NCI-H2227 treated with DMSO at 0.1 percent for 48 hours (cell line): ENCODE data around the gene MERTK.
"Not testable (repeated sequence)": the region's sequence is repeated elsewhere in the genome, so short reads cannot be mapped to it uniquely, and the experiment has no call there.

Experiments used
- DNase-seq: peaks from one replicate; lab custom pipeline; 2025; lab: John Stamatoyannopoulos, UW

MERTK gene

DNA sequence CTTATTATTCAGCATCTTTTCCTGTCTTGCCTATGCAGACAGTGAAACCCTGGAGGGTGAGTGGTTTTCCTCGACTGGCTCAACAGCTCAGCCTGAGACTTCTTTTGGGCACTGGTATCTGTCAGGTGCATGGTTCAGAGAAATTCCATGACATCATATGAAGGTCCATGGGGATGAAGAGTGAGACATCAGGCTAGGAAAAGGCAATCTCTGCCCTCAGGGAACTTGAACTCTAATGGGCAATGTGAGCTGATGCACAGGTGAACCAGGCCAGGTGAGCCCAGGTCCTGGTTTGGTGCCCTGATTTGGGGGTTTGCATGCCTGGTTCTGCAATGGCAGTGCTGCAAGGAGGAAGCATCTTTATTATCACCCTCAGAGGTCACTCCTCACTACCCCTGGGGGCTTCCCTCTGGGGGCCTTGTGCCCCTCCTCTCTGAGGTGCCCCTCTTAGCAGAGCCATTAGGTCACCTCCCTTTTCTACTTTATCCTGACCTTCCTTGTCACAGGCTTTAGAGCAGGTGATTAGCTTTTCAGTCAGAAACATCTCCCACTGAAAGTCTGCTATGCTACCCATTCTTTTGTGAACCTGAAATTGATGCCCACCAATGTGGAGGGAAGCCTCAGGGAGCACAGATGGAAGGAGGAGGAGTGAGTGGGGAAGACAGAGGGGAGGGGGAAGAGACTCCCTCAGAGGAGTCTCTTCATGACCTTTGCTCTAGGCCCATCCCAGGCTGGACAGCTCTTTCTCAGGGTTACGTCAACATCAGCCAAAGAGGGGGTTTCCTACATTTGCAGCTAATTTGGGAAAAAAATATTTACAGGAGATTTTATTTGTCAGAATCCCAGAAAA, 47.3 kb downstream of the MERTK start:
- DNase-seq, result no peak

DNA sequence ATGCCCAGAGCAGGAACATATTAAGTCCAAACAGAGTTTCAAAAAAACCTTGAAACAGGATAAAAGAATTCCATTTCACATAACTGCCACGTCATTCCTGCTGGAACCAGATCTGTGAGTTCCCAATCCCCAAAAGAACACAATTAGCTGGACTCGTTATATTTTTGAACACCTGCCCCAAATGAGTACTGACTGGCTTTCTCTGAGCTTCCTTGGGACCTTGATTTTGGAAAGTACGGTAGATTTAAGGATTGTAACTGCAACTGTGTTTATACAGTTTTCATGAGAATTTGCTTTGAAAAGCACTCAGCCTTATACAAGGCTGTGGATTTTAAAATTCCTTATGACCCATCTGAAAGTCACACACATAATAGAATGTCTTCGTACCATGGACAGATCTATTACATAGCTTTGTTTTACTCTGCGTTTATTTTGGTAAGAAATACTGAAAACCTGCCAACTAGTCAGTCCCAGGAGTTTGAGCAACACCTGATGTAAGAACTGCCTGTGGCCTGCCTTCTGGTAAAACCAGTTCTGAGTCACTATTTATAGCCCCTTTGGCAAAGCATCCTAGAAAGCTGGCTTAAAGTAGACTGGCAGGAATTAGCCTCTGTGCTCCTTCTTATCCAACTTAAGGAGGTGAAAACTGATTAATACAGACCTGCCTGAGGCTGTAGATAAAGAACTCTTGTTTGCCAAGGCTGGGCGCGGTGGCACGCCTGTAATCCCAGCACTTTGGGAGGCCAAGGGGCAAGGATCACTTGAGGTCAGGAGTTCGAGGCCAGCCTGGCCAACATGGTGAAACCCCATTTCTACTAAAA, 48.1 kb downstream of the MERTK start:
- no peak for DNase-seq

DNA sequence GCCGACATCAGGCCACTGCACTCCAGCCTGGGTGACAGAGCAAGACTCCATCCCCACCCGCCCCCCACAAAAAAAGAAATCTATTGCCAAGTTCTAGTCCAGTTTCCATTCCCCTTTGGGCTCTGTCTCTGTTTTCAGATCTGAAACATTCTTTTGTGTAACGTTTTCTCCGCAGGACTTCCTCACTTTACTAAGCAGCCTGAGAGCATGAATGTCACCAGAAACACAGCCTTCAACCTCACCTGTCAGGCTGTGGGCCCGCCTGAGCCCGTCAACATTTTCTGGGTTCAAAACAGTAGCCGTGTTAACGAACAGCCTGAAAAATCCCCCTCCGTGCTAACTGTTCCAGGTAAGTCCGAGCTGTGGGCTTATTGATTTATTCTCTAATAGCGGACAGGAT, 48.8 kb downstream of the MERTK start:
- no peak for DNase-seq

DNA sequence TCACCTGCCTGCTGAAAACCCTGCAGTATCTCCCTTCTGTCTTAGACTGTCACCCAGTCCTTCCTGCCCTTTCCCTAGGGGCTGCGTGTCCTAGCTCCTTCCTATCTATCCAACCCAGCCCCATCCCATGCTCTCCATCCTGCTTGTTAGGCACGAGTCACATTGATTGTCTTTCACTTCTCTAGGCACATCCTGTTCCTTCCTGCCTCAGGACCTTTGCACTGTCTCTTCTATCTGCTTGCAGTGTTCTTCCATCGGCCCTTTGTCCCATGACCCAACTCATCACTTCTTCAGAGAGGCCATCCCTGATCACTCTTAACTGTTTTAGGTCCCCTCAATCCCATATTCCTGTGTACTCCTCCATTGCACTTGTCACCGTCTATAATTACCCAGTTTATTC, 50.4 kb downstream of the MERTK start:
- DNase-seq, result no peak

DNA sequence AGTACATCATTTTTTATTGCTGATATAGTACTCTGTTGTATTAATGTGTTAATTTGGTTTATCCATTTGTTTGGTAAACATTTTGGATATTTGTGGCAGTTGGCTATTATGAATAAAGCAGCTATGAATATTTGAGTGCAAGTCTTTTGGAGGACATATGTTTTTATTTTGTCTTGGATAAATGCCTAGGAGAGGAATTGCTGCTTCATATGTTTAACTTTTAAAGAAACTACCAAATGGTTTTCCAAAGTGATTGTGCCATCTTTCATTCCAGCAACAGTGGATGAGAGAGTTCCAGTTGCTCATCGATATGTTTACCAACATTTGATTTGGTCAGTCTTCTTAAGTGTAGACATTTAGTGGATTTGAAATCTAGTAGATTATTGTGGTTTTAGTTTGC, 51.8 kb downstream of the MERTK start:
- no peak for DNase-seq

DNA sequence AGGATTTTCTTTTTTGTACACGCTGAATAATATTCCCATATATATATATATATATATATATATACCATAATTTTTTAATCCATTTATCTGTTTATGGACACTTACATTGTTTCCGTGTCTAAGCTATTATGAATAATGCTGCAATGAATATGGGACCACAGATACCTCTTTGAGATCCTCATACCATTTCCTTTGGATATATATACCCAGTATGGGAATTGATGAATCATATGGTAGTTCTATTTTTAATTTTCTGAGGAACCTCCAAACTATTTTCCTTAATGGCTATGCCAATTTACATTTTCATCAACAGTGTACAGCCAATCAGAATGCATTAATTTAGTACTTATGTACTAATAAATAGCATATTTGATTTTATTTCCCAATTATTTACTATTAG, 53.1 kb downstream of the MERTK start:
- DNase-seq, result no peak

DNA sequence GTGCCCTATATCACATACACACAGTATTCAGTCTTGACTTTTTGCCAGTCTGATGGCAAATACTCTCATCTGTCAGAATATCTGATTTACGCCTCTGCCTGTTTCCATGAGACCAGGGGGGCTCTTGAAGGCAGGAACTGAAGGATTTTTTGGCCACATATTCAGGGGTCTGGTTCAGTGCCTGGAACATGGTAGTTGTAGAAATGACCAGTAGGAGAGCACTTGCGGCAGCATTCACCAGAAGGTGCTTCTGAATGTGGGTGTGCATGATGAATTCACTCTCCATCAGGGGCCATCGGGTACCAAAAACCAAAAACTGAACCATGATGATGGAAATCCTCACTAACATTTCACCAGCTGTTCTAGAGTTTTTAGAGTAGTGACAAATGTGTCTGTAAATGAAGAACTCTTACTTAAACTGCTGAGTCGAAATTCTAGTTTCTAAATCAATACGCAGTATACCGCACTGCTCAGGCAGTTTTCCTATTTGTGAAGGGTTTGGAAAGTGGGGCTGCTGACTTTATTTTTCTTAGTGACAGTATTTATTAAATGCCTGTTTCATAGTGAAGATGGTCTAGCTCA, 54.6 kb downstream of the MERTK start:
- DNase-seq, result no peak

DNA sequence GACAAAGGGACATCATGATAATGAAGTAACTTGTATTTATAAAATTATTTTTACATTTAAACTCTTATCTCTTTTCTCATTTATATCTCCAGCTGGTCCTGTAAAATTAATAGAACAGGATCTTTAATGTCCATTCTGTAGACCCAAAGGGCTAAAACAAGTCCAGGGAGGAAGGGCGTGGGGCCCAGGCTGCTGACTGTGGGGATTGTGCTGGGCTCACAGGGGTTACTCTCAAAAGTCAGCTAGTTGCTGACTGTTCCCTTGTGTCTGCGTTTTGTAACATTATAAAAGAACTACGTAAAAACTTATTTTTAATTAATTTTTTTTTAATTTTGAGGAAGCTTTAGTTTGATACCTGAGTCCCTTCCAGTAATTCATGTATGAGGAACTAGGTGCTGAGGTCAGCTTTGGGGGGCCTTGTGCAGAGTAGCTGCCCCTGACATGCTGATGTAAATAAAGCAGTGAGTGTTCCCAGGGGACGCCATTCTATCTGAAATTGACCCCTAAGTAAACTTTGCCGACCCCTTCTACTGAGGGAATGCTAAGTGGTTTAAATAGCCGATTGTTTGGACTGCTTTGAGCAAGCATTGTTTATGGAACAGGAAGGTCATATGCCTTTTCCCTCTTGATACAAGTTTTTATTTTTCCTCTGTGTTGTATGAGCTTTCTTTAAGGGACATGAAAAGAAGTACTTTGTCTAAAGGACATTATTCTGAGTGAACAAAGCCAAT, 56.4 kb downstream of the MERTK start:
- no peak for DNase-seq

DNA sequence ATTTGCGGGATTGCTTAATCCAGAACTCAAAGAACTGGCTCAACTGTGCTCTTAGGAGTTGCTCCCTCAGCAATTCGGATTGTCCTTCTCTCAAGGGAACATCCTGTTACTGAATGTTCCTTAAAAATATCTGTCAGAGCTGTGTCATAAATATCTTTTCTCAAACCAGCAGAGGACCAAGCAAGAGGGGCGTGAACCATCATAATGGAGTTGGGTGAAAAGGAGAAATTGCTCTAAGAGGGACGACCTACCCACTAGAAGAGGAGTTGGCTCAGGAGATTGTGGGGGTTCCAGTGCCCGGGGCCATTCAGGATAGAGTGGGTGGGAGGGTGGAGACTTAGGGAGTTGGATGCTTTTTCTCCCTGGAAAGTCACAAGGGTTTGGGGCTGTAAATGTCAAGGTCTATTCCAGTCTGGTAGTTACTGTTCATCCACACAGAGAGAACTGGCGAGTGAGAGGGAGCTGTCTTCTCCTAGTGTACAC, 59.5 kb downstream of the MERTK start:
- DNase-seq, result no peak

DNA sequence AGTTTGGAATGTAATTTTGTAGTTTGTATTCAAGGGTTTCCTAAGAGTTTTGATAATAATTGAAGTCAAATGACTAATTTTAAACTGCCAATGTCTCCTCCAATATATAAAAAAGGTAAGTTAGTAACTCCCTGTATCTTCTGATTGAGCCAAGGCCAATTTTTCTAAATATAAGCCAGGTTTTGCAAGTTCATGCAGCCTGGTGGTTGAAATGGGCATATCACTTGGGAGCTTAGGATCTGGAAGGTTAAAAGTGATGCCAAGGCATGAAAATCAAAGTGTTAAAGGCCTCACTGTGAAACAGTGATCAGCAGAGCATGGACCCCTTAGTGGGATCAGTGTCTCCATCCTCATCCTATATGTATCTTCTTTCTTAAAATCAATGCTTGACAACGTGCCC, 60.5 kb downstream of the MERTK start:
- no peak for DNase-seq

DNA sequence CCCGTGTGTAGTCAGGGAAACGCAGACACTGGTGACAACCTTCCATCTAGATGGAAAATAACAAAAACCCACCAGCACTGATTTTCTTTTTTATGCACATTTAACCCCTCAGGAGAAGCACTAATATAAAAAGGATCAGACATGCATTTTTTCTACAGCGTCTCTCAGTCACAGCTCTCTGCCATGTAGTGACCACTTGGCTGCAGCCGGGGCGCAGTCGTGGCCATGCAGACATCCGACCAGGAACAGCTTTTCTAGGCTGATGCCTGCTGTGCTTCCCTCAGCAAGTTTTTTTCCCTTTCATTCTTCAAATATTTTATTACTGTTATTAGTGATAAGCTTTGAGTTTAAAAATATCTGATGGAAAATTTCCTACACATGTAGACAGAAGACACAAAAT, 63.3 kb downstream of the MERTK start:
- DNase-seq, result no peak

DNA sequence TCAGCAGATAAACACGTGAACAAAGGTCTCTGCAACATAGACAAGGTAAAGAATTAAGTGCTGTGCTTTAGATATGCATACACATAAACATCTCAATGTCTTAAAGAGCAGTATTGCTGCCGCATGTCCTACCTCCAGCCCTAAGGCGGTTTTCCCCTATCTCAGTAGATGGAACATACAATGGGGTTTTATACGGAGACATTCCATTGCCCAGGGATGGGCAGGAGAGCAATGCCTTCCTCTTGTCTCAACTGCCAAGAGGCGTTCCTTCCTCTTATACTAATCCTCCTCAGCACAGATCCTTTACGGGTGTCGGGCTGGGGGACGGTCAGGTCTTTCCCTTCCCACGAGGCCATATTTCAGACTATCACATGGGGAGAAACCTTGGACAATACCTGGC, 64.7 kb downstream of the MERTK start:
- DNase-seq, result not testable (repeated sequence)

DNA sequence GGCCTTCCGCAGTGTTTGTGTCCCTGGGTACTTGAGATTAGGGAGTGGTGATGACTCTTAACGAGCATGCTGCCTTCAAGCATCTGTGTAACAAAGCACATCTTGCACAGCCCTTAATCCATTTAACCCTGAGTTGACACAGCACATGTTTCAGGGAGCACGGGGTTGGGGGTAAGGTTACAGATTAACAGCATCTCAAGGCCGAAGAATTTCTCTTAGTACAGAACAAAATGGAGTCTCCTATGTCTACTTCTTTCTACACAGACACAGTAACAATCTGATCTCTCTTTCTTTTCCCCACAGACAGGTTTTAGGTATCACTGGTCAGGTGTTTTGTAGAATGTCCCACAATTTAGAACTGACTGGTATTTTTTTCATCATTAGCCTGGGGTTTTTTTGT, 65.1 kb downstream of the MERTK start:
- not testable (repeated sequence) for DNase-seq

DNA sequence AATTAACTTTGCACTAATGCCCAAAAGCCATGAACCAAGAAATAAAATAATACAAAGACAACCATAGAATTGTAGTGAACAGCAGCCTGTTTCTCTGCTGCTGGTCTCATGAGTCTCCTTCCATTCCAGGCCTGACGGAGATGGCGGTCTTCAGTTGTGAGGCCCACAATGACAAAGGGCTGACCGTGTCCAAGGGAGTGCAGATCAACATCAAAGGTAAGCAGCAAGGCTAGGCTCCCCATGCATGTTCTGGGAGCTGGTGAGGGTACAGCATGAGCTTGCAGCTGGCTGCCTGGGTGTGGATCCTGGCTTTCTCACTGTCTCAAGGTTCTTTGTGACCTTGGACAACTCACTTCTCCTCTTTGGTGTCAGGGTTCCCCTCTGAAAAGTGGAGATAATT, 66.7 kb downstream of the MERTK start:
- DNase-seq, result no peak

DNA sequence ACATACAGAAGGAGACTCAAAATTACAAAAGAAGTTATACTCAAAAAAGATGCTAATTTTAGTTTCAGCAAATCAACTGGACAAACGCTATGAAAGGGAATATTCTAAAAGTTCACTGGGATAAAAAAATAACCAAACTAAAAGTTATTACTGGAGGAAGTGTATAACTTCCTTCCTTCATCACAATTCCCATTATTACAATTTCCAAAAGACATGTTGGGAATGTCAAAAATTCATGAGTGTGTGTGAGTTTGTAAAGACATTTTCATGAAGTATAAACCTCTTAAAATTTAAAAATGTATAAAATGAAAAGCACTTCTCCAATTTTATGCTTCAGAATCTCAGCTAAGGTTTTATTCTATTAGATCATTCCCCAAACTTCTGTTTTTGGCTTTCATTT, 67.8 kb downstream of the MERTK start:
- no peak for DNase-seq

DNA sequence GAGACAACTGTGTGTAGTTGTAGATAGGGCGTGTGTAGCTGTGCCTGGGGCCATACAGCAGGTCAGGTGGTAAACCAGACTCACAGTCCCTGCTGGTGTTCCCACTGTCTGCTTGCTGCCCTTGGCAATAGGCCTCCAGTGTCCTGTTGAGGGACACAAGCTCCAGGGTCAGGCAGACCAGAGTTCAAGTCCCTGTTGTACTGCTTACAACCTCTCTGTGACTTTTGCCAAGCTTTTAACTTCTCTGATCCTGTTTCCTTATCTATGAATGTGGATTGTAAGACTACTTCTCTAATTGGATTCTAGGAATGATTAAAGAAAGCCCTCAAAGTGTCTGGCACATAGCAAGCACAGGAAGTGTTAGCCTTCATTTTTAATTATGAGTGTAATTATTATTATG, 68.6 kb downstream of the MERTK start:
- DNase-seq, result no peak

DNA sequence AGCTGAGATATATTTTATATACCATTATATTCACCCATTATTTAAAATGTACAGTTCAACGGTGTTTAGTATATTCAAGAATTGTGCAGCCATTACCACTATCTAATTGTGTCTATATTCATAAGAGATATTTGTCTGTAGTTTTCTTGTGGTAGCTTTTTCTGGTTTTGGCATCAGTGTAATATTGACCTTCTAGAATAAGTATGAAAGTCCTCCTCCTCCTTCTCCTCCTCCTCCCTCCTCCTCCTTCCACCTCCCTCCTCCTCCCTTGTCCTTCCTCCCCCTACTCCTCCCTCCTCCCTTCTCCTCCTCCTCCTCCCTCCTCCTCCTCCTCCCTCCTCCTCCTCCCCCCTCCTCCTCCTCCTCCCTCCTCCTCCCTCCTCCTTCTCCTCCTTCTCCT, 72.0 kb downstream of the MERTK start:
- DNase-seq, result no peak

DNA sequence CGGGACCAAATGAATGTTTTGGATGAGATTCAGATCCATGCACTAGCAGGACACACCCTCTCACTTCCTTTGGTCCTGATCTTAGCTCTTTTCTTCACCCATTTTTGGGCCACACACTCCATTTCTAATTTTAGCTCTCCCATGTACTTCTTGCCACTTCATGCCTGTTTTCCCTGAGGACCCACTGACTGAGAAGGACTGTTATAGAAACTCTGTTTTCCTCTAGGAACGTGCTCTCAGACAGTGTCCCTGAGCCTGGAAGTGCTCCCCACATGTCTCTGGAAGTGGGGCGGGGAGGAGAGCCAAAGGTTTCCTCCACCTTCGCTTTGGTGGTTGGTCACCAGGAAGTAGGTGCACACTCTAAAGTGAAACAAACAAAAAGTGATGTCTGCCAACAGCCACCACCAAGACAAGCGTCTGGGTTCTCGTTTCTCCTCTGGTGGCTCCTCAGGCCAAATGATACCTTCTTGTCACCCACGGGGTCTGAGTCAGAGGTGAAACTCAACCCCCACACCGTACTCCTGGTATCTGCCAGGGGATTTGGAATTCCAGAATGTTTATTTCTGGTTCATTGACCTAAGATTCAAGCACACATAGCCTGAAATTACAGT, 74.7 kb downstream of the MERTK start:
- no peak for DNase-seq

DNA sequence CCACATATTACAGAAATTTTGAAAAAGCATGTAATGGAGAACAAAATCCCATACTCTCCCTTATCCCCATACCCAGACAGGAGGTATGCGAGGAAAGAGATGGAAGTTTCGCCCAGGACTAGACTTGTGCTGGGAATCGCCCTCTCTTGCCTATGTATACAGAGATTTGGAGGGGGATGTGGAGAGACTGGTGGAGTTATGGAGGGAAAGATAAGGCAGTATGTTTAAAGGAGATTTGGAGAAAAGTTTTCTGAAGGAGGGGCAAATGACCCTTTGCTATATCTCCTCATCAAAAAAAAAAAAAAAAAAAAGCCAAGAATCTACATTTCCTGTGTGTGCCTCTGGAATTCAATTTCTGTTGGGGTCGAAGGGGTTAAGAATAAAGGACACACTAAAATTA, 75.3 kb downstream of the MERTK start:
- DNase-seq, result no peak

DNA sequence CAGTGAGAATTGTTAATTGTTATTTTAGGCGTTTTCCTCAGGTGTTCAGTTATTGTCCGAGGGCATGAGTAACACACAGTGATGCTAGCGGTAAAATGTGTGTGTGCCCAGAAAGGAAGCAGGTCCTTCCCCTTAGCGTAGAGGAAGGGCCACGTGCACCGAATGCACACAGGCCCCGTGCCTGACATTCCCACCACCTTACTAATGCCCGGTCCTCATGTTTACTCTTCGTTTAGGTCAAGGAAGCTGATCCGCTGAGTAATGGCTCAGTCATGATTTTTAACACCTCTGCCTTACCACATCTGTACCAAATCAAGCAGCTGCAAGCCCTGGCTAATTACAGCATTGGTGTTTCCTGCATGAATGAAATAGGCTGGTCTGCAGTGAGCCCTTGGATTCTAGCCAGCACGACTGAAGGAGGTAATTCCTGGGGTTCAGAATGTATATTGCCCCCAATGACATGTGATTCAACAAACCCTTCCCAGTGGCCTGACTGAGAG, 76.7 kb downstream of the MERTK start:
- DNase-seq, result peak; percentile 10

DNA sequence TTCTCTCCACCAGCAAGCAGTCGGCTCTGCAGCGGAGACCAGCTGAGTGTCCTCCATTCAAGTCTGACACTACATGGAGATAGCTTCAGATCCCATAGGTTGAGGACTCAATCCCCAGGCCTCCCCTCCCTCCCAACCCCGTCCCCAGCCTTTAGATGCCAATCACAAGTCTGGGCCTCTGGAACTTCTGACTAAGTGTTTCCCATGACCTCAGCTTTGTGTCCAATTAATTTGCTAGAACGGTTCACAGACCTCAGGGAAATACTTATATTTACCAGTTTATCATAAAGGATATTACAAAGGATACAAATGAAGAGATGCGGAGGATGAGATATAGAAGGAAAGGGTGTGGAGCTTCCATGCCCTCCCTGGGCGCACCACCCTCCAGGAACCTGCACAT, 77.4 kb downstream of the MERTK start:
- no peak for DNase-seq

DNA sequence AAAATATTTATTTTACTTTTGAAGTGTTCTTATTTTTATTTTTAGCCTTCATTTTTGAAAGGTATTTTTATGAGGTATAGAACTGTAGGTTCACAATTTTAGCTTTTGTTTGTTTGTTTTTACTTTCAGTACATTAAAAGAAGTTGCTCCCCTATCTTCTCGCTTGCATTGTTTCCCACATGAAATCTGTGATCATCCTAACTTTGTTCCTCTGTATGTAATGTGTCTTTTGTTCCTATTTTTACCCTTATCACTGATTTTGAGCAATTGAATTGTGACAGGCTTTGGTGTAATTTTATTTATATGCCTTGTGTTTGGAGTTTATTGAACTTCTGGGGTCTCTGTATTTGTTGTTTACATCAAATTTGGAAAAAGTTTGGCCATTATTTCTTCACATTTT, 78.8 kb downstream of the MERTK start:
- DNase-seq, result no peak
